Cardiac muscle cell (in vitro differentiated cells and primary cell): ENCODE data around the gene PDK4. TPM values are rescaled to one million over a fixed set of nuclear protein-coding genes. Genes with fewer than 3 reads are reported as not detected.
"Not testable (repeated sequence)": the region's sequence is repeated elsewhere in the genome, so short reads cannot be mapped to it uniquely, and the experiment has no call there.

ENCODE experiments used
- DNase-seq, 2 donors: peaks; one replicate each; pipeline versions ENCODE4 v3.0.0 to v3.0.0-alpha.2; 2010 to 2017; ENCODE audit warnings: low read depth in 1 of 2, low spot score in 1 of 2
- H3K27ac ChIP-seq: fragments of 200-600 bp; sonication (generic); 2 replicates; pipeline ENCODE4 v1.5.1; 2016
- H3K27me3 ChIP-seq: fragments of 200-600 bp; sonication (generic); 2 replicates; pipeline ENCODE4 v1.6.0; 2016; ENCODE audit warnings: control low read depth
- H3K36me3 ChIP-seq: fragments of 200-600 bp; sonication (generic); 2 replicates; pipeline ENCODE4 v1.5.1; 2016; ENCODE audit warnings: control low read depth
- H3K4me1 ChIP-seq: fragments of 200-600 bp; sonication (generic); 2 replicates; pipeline ENCODE4 v1.8.1; 2017; ENCODE audit warnings: low read depth, mild to moderate bottlenecking, mixed run types
- H3K4me3 ChIP-seq: fragments of 200-600 bp; sonication (generic); 2 replicates; pipeline ENCODE4 v1.5.1; 2016; ENCODE audit warnings: mild to moderate bottlenecking
- H3K9me3 ChIP-seq: fragments of 200-600 bp; sonication (generic); 2 replicates; pipeline ENCODE4 v1.5.1; 2017; ENCODE audit warnings: low read depth, mild to moderate bottlenecking, control low read depth
- CTCF ChIP-seq: IDR thresholded peaks from 2 replicates; pipeline ENCODE4 v1.5.1; 2012; ENCODE audit warnings: low read depth, mild to moderate bottlenecking, low read length
- polyA plus RNA-seq: library from polyadenylated mRNA; unstranded; fragments of >200 nt; fragmentation: Nextera tagmentation; extraction: Ambion mirVana; gene quantifications from 2 replicates; pipeline ENCODE4 v1.2.1, GENCODE V29; 2016
- total RNA-seq: library from RNA; depleted of rRNA; stranded (reverse); fragments of >200 nt; gene quantifications from 2 replicates; pipeline ENCODE4 v1.2.3, GENCODE V29; 2016

Gene PDK4
- total and polyA plus RNA-seq, 2 experiments from 2014 or later = 0.32 to 2.6 TPM

GRCh38 chr7:95609277-95609971, 13.1 kb upstream of the PDK4 start:
- peak in 1 of 2 donors; percentile 85 for DNase-seq
- no peak overlapping the region for H3K4me3 ChIP-seq
- no peak for TF ChIP-seq CTCF
- no peaks in the 10 kb centered on the region for H3K36me3 ChIP-seq
- peak overlapping the region; percentile 25 for H3K27ac ChIP-seq
- no peaks in the 10 kb centered on the region for H3K27me3 ChIP-seq
- peaks cover 12% of the 10 kb centered on the region for H3K4me1 ChIP-seq
- no peaks in the 10 kb centered on the region for H3K9me3 ChIP-seq

GRCh38 chr7:95608359-95609173, 12.2 kb upstream of the PDK4 start:
- H3K27ac ChIP-seq = peak overlapping the region; percentile 25
- H3K27me3 ChIP-seq = no peaks in the 10 kb centered on the region
- DNase-seq = peak; percentile 91 to 100
- H3K4me3 ChIP-seq = no peak overlapping the region
- no peak for TF ChIP-seq CTCF
- H3K36me3 ChIP-seq = no peaks in the 10 kb centered on the region
- no peaks in the 10 kb centered on the region for H3K9me3 ChIP-seq
- H3K4me1 ChIP-seq = peaks cover 12% of the 10 kb centered on the region

GRCh38 chr7:95607561-95607960, 11.2 kb upstream of the PDK4 start:
- Histone ChIP-seq H3K4me3 (no peak overlapping the region), H3K9me3 (no peaks in the 10 kb centered on the region), H3K4me1 (peaks cover 12% of the 10 kb centered on the region), H3K27me3 (no peaks in the 10 kb centered on the region), H3K36me3 (no peaks in the 10 kb centered on the region), H3K27ac (no peak overlapping the region)
- TF ChIP-seq CTCF = no peak
- no peak for DNase-seq

- Histone ChIP-seq H3K4me3 (no peak overlapping the region), H3K9me3 (no peaks in the 10 kb centered on the region), H3K4me1 (peaks cover 12% of the 10 kb centered on the region), H3K36me3 (no peaks in the 10 kb centered on the region), H3K27me3 (peaks cover 19% of the 10 kb centered on the region), H3K27ac (no peak overlapping the region)
- no peak for TF ChIP-seq CTCF
- DNase-seq = no peak
These were observed 9.0 kb upstream of the PDK4 start for GRCh38 chr7:95605275-95605674.

- DNase-seq, H3K9me3 ChIP-seq, H3K4me3 ChIP-seq, H3K36me3 ChIP-seq, H3K27ac ChIP-seq: not testable (repeated sequence)
- Histone ChIP-seq H3K4me1 (peaks cover 12% of the 10 kb centered on the region), H3K27me3 (peaks cover 23% of the 10 kb centered on the region)
These were observed 8.5 kb upstream of the PDK4 start for GRCh38 chr7:95604811-95605210.

- not testable (repeated sequence) for H3K27ac ChIP-seq, DNase-seq, H3K9me3 ChIP-seq, H3K36me3 ChIP-seq, H3K4me3 ChIP-seq
- Histone ChIP-seq H3K4me1 (peaks cover 12% of the 10 kb centered on the region), H3K27me3 (peaks cover 28% of the 10 kb centered on the region)
These were observed 8.1 kb upstream of the PDK4 start for GRCh38 chr7:95604397-95604796.
